CD1c-positive myeloid dendritic cell (primary cell): ENCODE data around the gene TTC7B.

ENCODE experiments used
- DNase-seq: peaks from one replicate; pipeline ENCODE4 v3.0.0-alpha.2; 2016; ENCODE audit errors: extremely low spot score

The TTC7B gene

GRCh38 chr14:90648421-90648820 lies 167.8 kb downstream of the TTC7B start:
- DNase-seq = no peak

- DNase-seq = peak; percentile 43
These were observed 168.7 kb downstream of the TTC7B start for GRCh38 chr14:90647473-90648005.

GRCh38 chr14:90645842-90646443 lies 170.3 kb downstream of the TTC7B start:
- no peak for DNase-seq

- DNase-seq = peak; percentile 40
These were observed 171.3 kb downstream of the TTC7B start for GRCh38 chr14:90644882-90645281.

GRCh38 chr14:90643982-90644670 lies 172.1 kb downstream of the TTC7B start:
- DNase-seq = no peak

GRCh38 chr14:90642244-90642717 lies 173.9 kb downstream of the TTC7B start:
- no peak for DNase-seq

GRCh38 chr14:90641615-90642243 lies 174.5 kb downstream of the TTC7B start:
- no peak for DNase-seq

- DNase-seq = no peak
These were observed 175.1 kb downstream of the TTC7B start for GRCh38 chr14:90641168-90641567.

GRCh38 chr14:90639641-90640040 lies 176.6 kb downstream of the TTC7B start:
- no peak for DNase-seq

- no peak for DNase-seq
These were observed 183.4 kb downstream of the TTC7B start for GRCh38 chr14:90632871-90633270.

GRCh38 chr14:90632451-90632850 lies 183.8 kb downstream of the TTC7B start:
- no peak for DNase-seq

- peak; percentile 87 for DNase-seq
These were observed 185.9 kb downstream of the TTC7B start for GRCh38 chr14:90630171-90630806.

GRCh38 chr14:90629471-90629870 lies 186.8 kb downstream of the TTC7B start:
- DNase-seq = no peak

- DNase-seq = no peak
These were observed 187.4 kb downstream of the TTC7B start for GRCh38 chr14:90628825-90629224.

GRCh38 chr14:90627478-90627877 lies 188.8 kb downstream of the TTC7B start:
- DNase-seq = no peak

- no peak for DNase-seq
These were observed 189.7 kb downstream of the TTC7B start for GRCh38 chr14:90626550-90626949.

GRCh38 chr14:90625445-90625844 lies 190.8 kb downstream of the TTC7B start:
- DNase-seq = no peak

GRCh38 chr14:90624732-90625400 lies 191.4 kb downstream of the TTC7B start:
- no peak for DNase-seq

- peak; percentile 59 for DNase-seq
These were observed 192.0 kb downstream of the TTC7B start for GRCh38 chr14:90624227-90624626.

- DNase-seq = no peak
These were observed 195.0 kb downstream of the TTC7B start for GRCh38 chr14:90621201-90621600.

GRCh38 chr14:90620568-90621077 lies 195.6 kb downstream of the TTC7B start:
- DNase-seq = no peak
